Measurements from ENCODE around the gene GAPDH.
A peak's percentile ranks its signal among the peaks of the same experiment; 100 is the strongest.

The GAPDH gene

DNA sequence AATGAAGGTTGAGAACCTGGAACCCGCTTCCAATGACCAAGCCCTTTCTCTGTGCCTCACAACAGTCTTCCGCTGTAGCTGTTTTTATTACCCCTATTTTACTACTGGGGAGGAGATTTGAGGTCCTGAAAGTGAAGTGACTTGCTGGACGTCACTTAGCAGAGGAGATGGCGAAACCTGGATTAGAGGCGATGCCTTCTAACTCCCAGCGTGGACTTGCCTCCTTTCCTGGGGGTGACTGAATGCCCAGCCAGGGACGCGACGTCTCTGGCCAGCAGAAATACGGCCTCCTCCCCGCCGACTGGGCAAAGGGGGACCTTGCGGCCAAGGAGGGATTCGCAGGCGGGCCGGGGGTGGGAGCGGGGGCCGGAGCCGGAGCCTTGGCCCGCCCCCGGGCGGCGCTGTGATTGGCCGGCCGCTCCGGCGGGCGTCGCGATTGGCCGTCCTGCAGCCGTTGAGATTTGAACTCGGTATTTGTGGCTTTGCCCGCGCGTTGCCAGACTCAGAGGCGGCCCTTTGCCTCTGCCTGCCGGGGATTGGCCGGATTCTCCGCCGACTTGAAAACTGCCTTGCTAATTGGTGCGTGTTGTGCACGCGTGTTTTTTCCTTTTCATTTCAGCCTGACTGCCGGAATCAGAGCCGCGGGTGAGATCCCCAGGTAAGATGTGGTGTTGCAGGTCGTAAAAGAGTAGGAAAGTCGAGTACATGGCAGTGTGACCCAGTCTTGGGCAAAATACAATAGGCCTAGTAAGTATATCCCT lies 40.6 kb upstream of the GAPDH start, which contains the start of gene NCAPD2 (continued):
- TF ChIP-seq, protein P1, sequence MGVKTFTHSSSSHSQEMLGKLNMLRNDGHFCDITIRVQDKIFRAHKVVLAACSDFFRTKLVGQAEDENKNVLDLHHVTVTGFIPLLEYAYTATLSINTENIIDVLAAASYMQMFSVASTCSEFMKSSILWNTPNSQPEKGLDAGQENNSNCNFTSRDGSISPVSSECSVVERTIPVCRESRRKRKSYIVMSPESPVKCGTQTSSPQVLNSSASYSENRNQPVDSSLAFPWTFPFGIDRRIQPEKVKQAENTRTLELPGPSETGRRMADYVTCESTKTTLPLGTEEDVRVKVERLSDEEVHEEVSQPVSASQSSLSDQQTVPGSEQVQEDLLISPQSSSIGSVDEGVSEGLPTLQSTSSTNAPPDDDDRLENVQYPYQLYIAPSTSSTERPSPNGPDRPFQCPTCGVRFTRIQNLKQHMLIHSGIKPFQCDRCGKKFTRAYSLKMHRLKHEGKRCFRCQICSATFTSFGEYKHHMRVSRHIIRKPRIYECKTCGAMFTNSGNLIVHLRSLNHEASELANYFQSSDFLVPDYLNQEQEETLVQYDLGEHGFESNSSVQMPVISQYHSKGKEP (tag by site-specific recombination; IDR thresholded peaks at IDR 0.05) = no peak
- TF ChIP-seq ZSCAN23 (tag by site-specific recombination; IDR thresholded peaks at IDR 0.05) = no peak
- no peak for TF ChIP-seq ZNF776 (tag by site-specific recombination; IDR thresholded peaks at IDR 0.05; ENCODE audit: borderline replicate concordance)
- no peak for TF ChIP-seq ZNF510 (tag by site-specific recombination; IDR thresholded peaks at IDR 0.05; ENCODE audit: insufficient replicate concordance)
- no peak for TF ChIP-seq ZNF560 (tag by site-specific recombination; IDR thresholded peaks at IDR 0.05; ENCODE audit: borderline replicate concordance)
- TF ChIP-seq ZNF514 (tag by site-specific recombination; IDR thresholded peaks at IDR 0.05) = no peak

DNA sequence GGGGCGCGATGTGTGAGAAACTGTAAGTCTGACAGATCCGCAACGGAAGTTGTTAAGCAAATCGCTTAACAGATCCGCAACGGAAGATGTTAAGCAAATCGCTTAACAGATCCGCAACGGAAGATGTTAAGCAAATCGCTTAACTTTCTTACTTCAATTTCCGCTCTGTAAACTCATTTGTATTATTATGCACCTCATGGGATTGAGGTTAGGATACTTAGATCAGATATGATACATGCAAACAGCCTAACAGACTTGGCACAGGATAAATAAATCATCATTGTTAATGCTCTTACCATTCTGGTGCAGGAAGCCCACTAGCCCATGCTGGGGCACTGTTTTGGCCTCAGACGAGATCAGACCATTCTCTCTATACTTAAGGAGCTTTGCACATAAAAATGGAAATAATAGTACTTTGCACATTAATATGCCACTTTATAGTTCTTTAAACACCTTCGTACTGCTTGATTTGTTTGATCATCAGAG lies 40.0 kb upstream of the GAPDH start:
- H3K36me3 ChIP-seq (ENCODE audit: control insufficient read depth in 2 of 2, insufficient read depth in 1 of 2, low read length in 2 of 2) = peaks cover 49 to 60% of the 10 kb centered on the region in 2 experiments
- peak overlapping the region; percentile 72 for H3K27ac ChIP-seq (ENCODE audit: extremely low read depth, low read depth, low read length)
- ChIA-PET POLR2A (interaction anchor here (0.5 to 3.2 kb wide), 5 partner anchors 12 to 195 kb away, joined by 3 to 26 read pairs (median 7); partner anchors contain the start of genes GAPDH, VAMP1 and ZNF384), CTCF (interaction anchor here (1.0 to 2.3 kb wide), 2 partner anchors 43 to 71 kb away, joined by 5 to 10 read pairs; no protein-coding TSS in a partner anchor)
- H3K4me3 ChIP-seq (ENCODE audit: low read depth, low read length) = peak overlapping the region; percentile 93
- TF ChIP-seq ZNF639 (tag by site-specific recombination; IDR thresholded peaks at IDR 0.05) = 0 out of 2 replicates have a peak, but pooled peaks have one; percentile 31
- TF ChIP-seq ZNF2 (tag by site-specific recombination; IDR thresholded peaks at IDR 0.05) = 0 out of 2 replicates have a peak, but pooled peaks have one; percentile 6
- peak; percentile 95 for TF ChIP-seq ZNF600 (tag by site-specific recombination; IDR thresholded peaks at IDR 0.05)
- TF ChIP-seq ZNF561 (tag by site-specific recombination; IDR thresholded peaks at IDR 0.05; ENCODE audit: borderline replicate concordance) = 0 out of 2 replicates have a peak, but pooled peaks have one; percentile 8
- peak; percentile 56; the same call in 1 of the 2 replicates for TF ChIP-seq ZNF324 (tag by site-specific recombination; IDR thresholded peaks at IDR 0.05)
- TF ChIP-seq, protein P2, sequence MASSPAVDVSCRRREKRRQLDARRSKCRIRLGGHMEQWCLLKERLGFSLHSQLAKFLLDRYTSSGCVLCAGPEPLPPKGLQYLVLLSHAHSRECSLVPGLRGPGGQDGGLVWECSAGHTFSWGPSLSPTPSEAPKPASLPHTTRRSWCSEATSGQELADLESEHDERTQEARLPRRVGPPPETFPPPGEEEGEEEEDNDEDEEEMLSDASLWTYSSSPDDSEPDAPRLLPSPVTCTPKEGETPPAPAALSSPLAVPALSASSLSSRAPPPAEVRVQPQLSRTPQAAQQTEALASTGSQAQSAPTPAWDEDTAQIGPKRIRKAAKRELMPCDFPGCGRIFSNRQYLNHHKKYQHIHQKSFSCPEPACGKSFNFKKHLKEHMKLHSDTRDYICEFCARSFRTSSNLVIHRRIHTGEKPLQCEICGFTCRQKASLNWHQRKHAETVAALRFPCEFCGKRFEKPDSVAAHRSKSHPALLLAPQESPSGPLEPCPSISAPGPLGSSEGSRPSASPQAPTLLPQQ (tag by site-specific recombination; IDR thresholded peaks at IDR 0.05) = no peak
- no peak for TF ChIP-seq ZNF214 (tag by site-specific recombination; IDR thresholded peaks at IDR 0.05; ENCODE audit: borderline replicate concordance)
- TF ChIP-seq ZNF747 (tag by site-specific recombination; IDR thresholded peaks at IDR 0.05) = no peak
- peak; percentile 7; the same call in 1 of the 2 replicates for TF ChIP-seq ZNF501 (tag by site-specific recombination; IDR thresholded peaks at IDR 0.05)
- TF ChIP-seq ZNF670 (tag by site-specific recombination; IDR thresholded peaks at IDR 0.05; ENCODE audit: low read depth) = no peak
- TF ChIP-seq WT1 (tag by site-specific recombination; IDR thresholded peaks at IDR 0.05) = no peak
- TF ChIP-seq GFI1B (tag by site-specific recombination; IDR thresholded peaks at IDR 0.05) = 0 out of 2 replicates have a peak, but pooled peaks have one; percentile 26
- no peaks in the 10 kb centered on the region for H3K9me3 ChIP-seq (ENCODE audit: control insufficient read depth, insufficient read depth, low read depth, low read length)
- peaks cover 7% of the 10 kb centered on the region; the same call in 1 of the 2 replicates for H3K4me1 ChIP-seq (ENCODE audit: control insufficient read depth, insufficient read depth, low read length)
